GM12872 (cell line): ENCODE results near the gene LRRFIP1.

Source experiments
- TF ChIP-seq, protein P1 (sequence below): IDR thresholded peaks from 3 replicates; pipeline ENCODE4 v1.5.1; 2011; ENCODE audit warnings: low read depth, mild to moderate bottlenecking, low read length, moderate library complexity; ENCODE audit not compliant: insufficient read depth

Gene LRRFIP1

DNA sequence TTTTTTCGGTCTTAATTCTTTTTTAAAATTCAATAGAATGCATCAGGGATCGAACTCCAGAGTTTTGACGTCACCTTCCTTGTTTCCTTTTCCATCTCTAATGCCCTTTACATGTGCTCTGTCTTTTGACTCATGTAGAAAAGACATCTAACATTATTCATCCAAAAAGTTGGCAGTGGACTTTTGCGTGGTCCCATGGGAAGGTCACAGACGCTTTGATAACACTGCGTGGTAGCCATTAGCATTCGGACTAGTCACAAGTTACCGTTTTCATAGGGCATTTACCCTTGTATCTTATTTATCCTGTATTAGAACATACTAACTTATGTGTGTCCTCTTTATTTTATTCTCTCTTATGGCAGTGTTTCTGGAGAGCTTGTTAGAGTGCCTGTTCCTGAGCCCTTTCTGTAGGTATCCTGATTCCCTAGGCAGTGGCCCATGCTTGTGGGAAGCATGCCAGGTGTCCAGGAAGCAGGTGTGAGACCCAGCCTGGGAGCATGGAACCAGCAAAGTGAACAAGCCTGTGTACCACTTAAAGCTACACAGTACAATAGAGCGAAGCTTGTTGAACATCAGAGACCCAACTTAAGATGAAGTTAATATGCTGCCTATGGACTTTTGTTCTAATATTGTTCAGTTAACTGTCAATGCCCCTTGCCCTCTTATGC is 97.6 kb downstream of the LRRFIP1 start:
- TF ChIP-seq, protein P1, sequence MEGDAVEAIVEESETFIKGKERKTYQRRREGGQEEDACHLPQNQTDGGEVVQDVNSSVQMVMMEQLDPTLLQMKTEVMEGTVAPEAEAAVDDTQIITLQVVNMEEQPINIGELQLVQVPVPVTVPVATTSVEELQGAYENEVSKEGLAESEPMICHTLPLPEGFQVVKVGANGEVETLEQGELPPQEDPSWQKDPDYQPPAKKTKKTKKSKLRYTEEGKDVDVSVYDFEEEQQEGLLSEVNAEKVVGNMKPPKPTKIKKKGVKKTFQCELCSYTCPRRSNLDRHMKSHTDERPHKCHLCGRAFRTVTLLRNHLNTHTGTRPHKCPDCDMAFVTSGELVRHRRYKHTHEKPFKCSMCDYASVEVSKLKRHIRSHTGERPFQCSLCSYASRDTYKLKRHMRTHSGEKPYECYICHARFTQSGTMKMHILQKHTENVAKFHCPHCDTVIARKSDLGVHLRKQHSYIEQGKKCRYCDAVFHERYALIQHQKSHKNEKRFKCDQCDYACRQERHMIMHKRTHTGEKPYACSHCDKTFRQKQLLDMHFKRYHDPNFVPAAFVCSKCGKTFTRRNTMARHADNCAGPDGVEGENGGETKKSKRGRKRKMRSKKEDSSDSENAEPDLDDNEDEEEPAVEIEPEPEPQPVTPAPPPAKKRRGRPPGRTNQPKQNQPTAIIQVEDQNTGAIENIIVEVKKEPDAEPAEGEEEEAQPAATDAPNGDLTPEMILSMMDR: no peak

DNA sequence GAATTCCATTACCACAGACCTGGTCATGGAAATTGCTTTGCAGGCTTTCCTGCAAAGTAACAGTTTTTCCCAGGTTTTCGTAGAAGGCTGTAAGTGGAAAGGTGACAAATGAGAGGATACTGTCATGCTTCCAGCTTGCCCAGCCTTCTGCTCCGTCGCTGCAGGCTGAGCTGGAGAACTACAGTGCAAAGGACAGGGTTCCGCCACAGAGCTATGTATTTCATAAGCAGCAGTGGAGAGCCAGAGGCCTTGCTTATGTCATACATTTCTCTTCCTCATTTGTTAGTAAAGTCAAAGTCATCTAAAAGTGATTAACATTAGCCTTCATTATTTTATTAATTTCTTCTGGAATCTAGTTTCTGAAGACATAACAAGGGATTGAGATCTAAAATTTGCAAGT is 98.3 kb downstream of the LRRFIP1 start:
- TF ChIP-seq, protein P1: no peak

DNA sequence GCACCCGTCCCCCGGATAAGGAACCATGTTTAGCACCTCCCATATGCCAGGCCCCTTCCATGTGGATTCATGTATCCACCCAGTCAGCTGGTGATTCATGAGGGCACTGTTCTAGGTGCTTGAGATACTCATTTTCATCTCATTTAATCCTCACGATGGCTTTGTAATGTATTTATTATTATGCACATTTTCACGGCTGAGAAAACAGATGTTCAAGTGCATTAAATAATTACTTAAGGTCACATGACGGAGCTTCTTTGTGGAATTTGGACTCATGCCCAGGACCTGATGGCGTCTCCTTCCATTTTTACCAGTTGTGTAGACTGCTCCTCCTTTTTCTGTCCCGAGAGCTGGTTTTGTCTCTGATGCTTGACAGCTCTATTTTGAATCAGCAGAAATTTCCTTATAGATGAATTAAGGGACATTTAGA is 99.0 kb downstream of the LRRFIP1 start:
- TF ChIP-seq, protein P1: no peak

DNA sequence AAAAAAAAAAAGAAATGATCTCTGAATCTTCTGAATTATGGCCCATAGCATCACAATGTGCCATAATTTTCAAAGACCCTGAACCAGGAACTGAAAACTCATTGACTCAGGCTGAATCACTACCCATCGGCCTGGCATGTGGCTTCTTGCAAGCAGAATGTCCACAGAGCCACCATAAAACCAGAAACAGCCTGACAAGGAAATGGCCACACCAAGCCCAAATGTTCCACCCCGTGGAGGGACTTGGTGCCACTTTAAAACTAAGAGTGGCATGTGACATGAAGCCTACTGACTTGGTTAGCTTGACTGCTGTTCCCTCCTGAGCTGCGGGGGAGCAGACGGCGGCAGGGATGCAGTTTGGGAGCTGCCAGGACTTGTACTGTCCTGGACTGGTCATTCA is 100.0 kb downstream of the LRRFIP1 start:
- TF ChIP-seq, protein P1: no peak

DNA sequence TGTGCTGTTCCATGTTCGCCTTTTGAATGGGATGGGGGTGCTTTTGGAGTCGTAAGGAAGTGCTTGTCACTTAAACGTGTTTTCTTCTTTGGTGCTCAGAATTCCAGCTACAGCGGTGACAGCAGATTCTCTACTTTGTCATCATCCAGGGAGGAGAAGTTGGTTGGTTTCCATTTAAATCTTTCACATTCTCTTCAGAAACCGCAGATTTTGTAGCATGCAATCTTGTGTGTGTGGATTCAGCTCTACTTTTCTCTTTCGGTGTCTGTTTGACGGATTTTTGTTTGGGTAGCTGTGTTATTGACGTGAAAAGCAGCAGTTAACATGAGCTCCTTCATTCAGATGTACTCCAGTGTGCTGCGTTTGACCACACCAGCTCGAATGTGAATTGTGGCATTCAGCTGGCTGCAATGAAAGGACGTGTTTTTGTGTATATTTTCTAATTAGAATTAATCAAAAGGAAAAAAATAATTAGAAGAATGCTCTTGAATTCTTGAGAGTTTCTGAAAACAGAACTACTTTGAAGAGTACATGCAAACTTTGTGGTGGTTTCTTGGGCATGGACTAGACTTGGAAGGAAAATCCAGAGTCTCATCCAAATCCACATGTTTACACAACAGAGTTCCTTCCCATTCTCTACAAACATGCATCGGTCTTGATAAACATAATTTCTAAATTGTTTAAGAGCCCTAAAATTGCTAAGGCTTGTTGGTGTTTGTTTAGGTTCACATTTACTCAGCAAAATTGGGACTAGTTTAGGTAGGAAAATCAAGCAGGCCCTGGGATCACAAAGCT is 102.5 kb downstream of the LRRFIP1 start:
- TF ChIP-seq, protein P1: no peak

DNA sequence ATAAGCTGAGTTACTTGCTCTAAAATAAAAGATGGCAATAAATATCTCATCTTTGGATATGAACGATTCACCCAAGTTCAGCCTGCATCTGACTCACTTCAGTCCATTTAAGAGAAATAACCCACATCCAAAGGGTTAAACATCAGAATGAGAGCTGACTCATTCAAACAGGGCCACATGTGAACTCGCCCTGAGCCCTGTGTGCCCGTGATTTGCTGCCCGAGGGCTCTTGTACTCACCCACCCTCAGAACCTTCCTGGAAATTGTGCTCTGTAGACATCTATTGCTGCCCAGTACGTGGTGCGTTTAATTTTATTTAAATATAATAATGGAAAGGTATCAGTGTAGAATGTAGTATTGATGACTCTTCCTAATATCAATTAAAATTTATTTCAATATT is 104.3 kb downstream of the LRRFIP1 start:
- TF ChIP-seq, protein P1: no peak

DNA sequence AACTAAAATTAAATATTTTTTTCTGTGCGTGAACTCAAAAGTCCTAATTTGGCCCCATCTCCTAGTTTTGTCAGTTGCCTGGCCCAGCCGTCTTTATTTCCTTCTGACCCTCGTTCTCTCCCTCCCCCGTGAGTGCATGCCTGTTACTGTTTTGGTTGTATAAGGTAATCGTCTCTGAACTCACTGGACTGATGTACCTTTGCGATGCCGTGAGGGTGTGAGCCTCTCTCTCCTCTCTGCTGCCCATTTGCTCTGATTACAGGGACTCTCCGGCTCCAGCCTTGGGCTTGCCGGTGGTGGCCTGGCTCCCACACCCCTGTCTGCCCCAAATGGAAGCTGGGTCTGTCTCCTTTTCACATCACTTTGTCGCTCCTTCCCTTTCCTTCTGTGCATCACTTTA is 104.7 kb downstream of the LRRFIP1 start:
- TF ChIP-seq, protein P1: no peak
